GM21717 (cell line): Measurements from ENCODE around the gene RNLS.

Experiments used
- ATAC-seq: cut with Tn5 transposase; IDR thresholded peaks from one replicate; pipeline ENCODE4 v1.9.1; 2021; ENCODE audit warnings: mild to moderate bottlenecking, moderate library complexity; ENCODE audit not compliant: unreplicated experiment

RNLS gene

GRCh38 chr10:88270061-88270808 lies 312.9 kb downstream of the RNLS start:
- no peak for ATAC-seq

DNA sequence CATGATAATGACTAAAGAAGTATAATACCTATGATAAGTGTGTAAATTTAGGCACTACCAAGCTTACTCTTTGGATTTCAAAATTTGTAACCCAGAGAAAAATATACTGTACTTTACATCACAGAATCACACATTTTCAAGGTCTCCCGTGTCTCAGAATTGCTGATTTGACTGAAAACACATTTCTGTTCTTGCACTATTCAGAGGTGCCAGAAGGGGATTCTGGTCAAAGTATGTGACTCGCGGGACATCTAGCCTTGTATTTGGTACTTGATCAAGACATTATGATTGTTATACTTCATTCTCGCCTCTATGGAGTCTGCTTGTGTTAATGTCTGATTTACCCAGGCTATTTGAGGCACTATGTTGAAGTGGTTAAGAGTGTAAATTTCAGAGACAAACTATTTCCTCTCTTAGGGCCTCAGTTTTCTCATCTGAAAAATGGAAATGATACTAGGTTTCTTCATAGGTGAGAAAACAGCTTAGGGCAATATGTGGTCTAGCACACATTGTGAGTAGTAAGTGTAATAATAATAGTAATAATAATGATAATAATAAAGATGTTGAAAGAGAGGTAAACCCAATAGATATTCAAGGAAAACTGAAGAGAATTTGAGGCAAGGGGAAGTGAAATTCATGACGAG lies 320.4 kb downstream of the RNLS start:
- no peak for ATAC-seq

- ATAC-seq: no peak
Measured at GRCh38 chr10:88261152-88261551, 322.0 kb downstream of the RNLS start.

GRCh38 chr10:88260329-88261051 lies 322.6 kb downstream of the RNLS start:
- peak; percentile 61 for ATAC-seq

GRCh38 chr10:88259381-88259780 lies 323.7 kb downstream of the RNLS start:
- ATAC-seq: no peak

GRCh38 chr10:88256886-88257285 lies 326.2 kb downstream of the RNLS start:
- ATAC-seq: no peak

DNA sequence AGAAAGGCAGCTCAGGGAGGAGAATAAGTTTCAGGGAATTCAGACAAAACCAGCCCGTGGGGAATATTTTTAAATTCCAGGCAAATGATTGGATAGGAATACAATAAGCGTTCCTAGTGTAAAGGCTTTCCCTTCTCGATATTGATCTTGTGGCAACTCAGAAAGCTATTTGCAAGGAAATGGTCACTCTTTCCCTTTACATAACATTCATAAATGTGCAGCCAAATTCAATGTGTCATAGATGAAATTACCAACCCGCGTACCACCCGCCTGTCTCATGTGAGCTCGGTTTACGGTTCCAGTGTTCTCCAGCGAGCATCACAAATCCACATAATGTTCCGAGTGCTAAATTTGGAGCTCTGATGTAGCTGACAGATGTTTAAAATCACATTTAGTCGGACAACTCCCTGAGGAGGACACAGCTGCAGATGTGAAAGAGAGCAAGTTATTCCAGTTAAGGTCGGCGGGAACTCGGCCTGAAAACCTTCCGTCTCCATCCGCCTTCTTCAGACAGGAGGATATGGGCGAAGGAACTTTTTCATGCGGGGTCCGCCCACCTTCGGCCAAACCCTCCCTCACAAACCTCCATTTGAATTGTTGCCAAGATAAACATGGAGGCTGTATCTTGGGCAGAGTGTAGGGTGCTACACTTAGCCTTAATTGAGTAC lies 327.0 kb downstream of the RNLS start:
- no peak for ATAC-seq

DNA sequence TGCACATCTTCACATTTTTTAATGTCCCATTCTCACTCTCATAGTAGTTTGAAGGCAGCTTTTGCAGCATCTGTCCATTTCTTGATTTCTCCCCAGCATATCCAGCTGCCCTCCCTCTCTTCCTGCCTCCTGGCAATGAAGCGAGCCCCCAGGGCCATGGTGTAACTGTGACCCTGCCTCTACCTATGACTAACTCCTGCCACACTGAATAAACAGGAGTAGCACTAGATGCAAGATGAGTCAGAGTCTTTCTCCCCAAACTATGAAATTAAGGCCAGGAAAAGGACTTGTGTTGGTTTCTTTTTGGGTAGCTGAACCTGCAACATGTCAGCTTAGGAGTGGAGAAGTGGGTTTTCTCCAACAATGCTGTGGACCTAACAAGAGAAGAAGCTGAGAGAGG lies 329.0 kb downstream of the RNLS start:
- no peak for ATAC-seq

DNA sequence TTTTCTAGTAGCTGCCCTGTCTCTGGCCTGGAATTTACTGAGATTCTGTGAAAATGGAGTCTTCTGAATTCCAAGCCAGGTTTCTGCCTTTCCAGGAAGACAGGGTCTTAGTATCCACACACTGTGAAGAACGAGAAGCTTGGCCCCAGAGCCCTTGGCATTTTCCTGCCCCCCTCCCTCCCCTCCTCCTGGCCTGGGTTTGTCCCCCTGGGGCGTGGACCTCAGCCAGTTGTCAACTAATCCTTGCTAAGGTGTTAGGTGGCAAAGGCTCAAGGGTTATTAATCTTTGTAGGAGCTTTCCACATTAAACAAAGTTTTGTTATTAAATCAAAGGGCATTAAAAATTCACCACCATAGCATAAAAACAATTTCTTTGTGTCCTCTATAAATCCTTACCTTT lies 329.5 kb downstream of the RNLS start:
- ATAC-seq: no peak

DNA sequence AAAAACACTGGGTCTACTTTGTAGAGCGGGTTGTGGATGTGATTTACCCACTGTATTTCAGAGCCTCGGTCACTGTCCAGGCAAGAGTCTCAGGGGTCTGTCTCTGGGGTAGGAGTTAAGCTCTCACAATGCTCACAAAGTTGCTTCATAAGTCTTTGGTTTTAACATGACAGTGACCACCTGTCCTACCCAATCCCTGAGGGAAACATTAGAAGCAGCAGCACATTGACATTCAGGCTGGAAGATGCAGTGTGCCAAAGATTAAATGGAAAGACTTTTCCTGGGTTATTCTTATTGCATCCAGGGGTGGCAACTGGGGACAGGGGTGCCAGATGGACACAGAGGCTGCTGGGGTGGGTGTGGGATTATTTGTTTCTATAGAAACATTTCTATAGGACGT lies 330.0 kb downstream of the RNLS start:
- no peak for ATAC-seq

DNA sequence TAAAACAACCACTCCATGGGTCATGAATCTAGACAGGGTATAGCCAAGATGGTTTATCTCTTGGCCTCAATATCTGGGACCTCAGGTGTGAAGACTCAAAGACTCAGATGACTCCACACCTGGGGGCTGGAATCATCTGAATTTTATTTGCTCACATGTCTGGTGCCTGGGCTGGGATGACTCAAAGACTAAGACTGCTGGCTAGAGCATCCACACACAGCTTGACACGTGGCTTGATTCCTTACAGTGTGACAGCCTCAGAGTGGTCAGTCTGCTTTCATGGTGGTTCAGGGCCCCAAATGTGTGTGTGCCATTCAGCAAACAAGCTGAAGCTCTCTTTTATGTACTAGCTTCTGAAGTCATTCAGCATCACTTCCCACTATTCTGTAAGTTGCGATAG lies 333.7 kb downstream of the RNLS start:
- ATAC-seq: no peak

- ATAC-seq: no peak
Measured at GRCh38 chr10:88246675-88247074, 336.4 kb downstream of the RNLS start.

- ATAC-seq: no peak
Measured at GRCh38 chr10:88245974-88246511, 337.1 kb downstream of the RNLS start.

DNA sequence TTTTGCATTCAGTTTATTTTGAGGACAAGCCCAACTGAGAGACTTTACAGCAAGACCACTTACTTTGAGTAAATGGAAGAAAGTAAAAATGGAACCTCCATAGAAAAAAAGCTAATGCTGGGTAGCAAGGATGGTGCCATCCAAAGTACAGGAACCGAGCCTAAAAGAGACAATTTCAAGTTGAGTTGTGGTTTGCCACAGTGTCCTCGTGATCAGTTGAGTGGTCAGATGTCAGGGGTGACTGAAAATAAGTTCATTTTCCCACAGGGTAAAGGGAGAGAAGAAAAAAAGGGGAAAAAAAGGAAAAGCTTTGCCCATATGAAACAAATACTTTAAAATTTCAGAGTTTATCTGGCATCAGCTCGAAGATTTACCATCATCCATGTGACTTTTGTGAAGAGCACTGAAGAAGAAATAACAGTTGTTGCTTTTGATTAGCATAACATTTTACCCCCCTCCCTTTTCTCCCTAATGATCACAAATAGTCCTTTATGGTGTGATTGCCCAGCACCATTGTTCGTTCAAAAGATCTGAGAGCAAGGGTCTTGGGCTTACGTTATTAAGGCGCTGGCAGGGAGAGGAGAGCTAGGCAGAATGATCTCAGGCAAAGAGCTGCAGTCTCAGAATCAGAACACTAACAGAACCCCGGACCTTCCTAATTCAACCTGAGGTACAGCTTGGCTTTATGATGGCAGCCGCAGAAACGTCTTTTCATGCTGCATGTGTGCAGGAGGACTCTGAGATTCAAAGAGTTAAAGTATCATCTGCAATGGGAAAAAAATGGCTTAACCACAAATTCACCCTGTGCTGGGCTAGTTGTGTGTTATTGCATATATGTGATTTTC lies 338.1 kb downstream of the RNLS start:
- no peak for ATAC-seq

GRCh38 chr10:88243836-88244730 lies 339.0 kb downstream of the RNLS start:
- ATAC-seq: no peak

GRCh38 chr10:88243202-88243744 lies 339.8 kb downstream of the RNLS start:
- no peak for ATAC-seq

- ATAC-seq: no peak
Measured at GRCh38 chr10:88241501-88241900, 341.6 kb downstream of the RNLS start.

DNA sequence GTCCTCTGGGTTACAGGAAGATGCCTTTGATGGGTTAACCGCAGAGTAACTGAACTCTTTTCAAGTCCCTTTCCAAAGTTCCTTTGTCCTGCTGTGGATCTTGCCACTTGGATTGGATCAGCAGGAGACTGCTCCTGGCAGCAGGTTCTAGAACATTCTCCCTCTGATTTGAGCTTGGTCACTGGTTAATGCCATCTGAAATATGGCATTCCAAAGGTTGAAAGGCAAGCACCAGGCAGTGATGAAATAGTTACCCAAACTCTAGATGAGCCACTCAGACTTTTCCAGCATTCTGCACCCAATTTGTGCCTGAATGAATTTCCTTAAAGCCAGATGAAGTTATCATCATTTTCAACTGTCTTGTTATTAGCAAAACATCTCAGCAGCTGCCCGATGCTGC lies 343.9 kb downstream of the RNLS start:
- ATAC-seq: no peak

- ATAC-seq: no peak
Measured at GRCh38 chr10:88238615-88238914, 344.6 kb downstream of the RNLS start.
